ENCODE measurements around the gene LUZP1. TPM values are rescaled to one million over a fixed set of nuclear protein-coding genes. Genes with fewer than 3 reads are reported as not detected.

The LUZP1 gene
- total RNA-seq, 1 donor from 2014 or later, result 29.9 TPM

GRCh38 chr1:23168079-23168444 lies 594 bp downstream of the LUZP1 start:
- Histone ChIP-seq H3K27ac (replicated peaks) (peak overlapping the region; percentile 96), H3K27me3 (ENCODE audit: low read depth) (no peaks in the 10 kb centered on the region), H3K4me3 (peak overlapping the region; percentile 96), H3K36me3 (no peaks in the 10 kb centered on the region), H3K9me3 (replicated peaks) (no peaks in the 10 kb centered on the region), H3K4me1 (peaks cover 66% of the 10 kb centered on the region)
- TF ChIP-seq CTCF (IDR thresholded peaks at IDR 0.05; ENCODE audit: borderline replicate concordance), result no peak
- DNase-seq, result peak; percentile 41
- intact Hi-C loops (cut with micrococcal nuclease), result no loop called here

GRCh38 chr1:23167353-23168078 lies 1.1 kb downstream of the LUZP1 start:
- H3K36me3 ChIP-seq, result no peaks in the 10 kb centered on the region
- peak overlapping the region; percentile 96 for H3K4me3 ChIP-seq
- peak overlapping the region; percentile 96 for H3K27ac ChIP-seq (replicated peaks)
- H3K4me1 ChIP-seq, result peaks cover 71% of the 10 kb centered on the region
- no peaks in the 10 kb centered on the region for H3K27me3 ChIP-seq (ENCODE audit: low read depth)
- TF ChIP-seq CTCF (IDR thresholded peaks at IDR 0.05; ENCODE audit: borderline replicate concordance), result no peak
- H3K9me3 ChIP-seq (replicated peaks), result no peaks in the 10 kb centered on the region
- intact Hi-C loops (cut with micrococcal nuclease), result no loop called here
- DNase-seq, result peak; percentile 50

- intact Hi-C loops (cut with micrococcal nuclease), result no loop called here
- peak overlapping the region; percentile 96 for H3K27ac ChIP-seq (replicated peaks)
- TF ChIP-seq CTCF (IDR thresholded peaks at IDR 0.05; ENCODE audit: borderline replicate concordance), result no peak
- peaks cover 78% of the 10 kb centered on the region for H3K4me1 ChIP-seq
- H3K9me3 ChIP-seq (replicated peaks), result no peaks in the 10 kb centered on the region
- peak overlapping the region; percentile 96 for H3K4me3 ChIP-seq
- DNase-seq, result no peak
- H3K27me3 ChIP-seq (ENCODE audit: low read depth), result no peaks in the 10 kb centered on the region
- H3K36me3 ChIP-seq, result no peaks in the 10 kb centered on the region
Observed at GRCh38 chr1:23166854-23167253, 1.8 kb downstream of the LUZP1 start.

- H3K4me3 ChIP-seq, result no peak overlapping the region
- no peak overlapping the region for H3K27ac ChIP-seq (replicated peaks)
- H3K27me3 ChIP-seq (ENCODE audit: low read depth), result no peaks in the 10 kb centered on the region
- peaks cover 88% of the 10 kb centered on the region for H3K4me1 ChIP-seq
- H3K36me3 ChIP-seq, result no peaks in the 10 kb centered on the region
- DNase-seq, result no peak
- H3K9me3 ChIP-seq (replicated peaks), result no peaks in the 10 kb centered on the region
- intact Hi-C loops (cut with micrococcal nuclease), result no loop called here
- TF ChIP-seq CTCF (IDR thresholded peaks at IDR 0.05; ENCODE audit: borderline replicate concordance), result no peak
Observed at GRCh38 chr1:23163395-23163794, 5.3 kb downstream of the LUZP1 start.

- intact Hi-C loops (cut with micrococcal nuclease), result no loop called here
- no peak for TF ChIP-seq CTCF (IDR thresholded peaks at IDR 0.05; ENCODE audit: borderline replicate concordance)
- peaks cover 88% of the 10 kb centered on the region for H3K4me1 ChIP-seq
Observed at GRCh38 chr1:23159963-23160877, 8.4 kb downstream of the LUZP1 start.

More at GRCh38 chr1:23159963-23160877, 8.4 kb downstream of the LUZP1 start:
- no peaks in the 10 kb centered on the region for H3K27me3 ChIP-seq (ENCODE audit: low read depth)
- no peak overlapping the region for H3K4me3 ChIP-seq
- no peak overlapping the region for H3K27ac ChIP-seq (replicated peaks)
- no peaks in the 10 kb centered on the region for H3K9me3 ChIP-seq (replicated peaks)
- no peak for DNase-seq
- no peaks in the 10 kb centered on the region for H3K36me3 ChIP-seq

Data from left ventricle myocardium inferior (tissue), 1 donor.